HEK293 (cell line): ENCODE measurements around the gene PACRG.

ENCODE experiments used
- SALL2 ChIP-seq: fragments of 450-650 bp; formaldehyde crosslinking; IDR thresholded peaks from 2 replicates; pipeline ENCODE4 v1.5.0; 2017; ENCODE audit warnings: missing biosample characterization, mild to moderate bottlenecking, missing genetic modification characterization, borderline replicate concordance
- ZNF174 ChIP-seq: fragments of 450-650 bp; formaldehyde crosslinking; IDR thresholded peaks from 2 replicates; pipeline ENCODE4 v1.5.0; 2017; ENCODE audit warnings: missing biosample characterization, mild to moderate bottlenecking, missing genetic modification characterization
- ZNF211 ChIP-seq: fragments of 450-650 bp; formaldehyde crosslinking; IDR thresholded peaks from 2 replicates; pipeline ENCODE4 v1.5.1; 2016; ENCODE audit warnings: low read depth, missing biosample characterization, missing genetic modification characterization
- ZNF391 ChIP-seq: fragments of 450-650 bp; formaldehyde crosslinking; IDR thresholded peaks from 2 replicates; pipeline ENCODE4 v1.5.1; 2016; ENCODE audit warnings: low read depth, missing biosample characterization, missing genetic modification characterization, borderline replicate concordance
- ZNF416 ChIP-seq: fragments of 450-650 bp; formaldehyde crosslinking; IDR thresholded peaks from 2 replicates; pipeline ENCODE4 v1.5.1; 2016; ENCODE audit warnings: missing biosample characterization, missing genetic modification characterization
- TF ChIP-seq, protein P1 (sequence below): fragments of 450-650 bp; formaldehyde crosslinking; IDR thresholded peaks from 2 replicates; pipeline ENCODE4 v1.5.1; 2016; ENCODE audit warnings: missing biosample characterization, missing genetic modification characterization
- TF ChIP-seq, protein P2 (sequence below): fragments of 450-650 bp; formaldehyde crosslinking; IDR thresholded peaks from 2 replicates; pipeline ENCODE4 v1.5.1; 2016; ENCODE audit warnings: missing biosample characterization, missing genetic modification characterization
- TF ChIP-seq, protein P3 (sequence below): fragments of 450-650 bp; formaldehyde crosslinking; IDR thresholded peaks from 2 replicates; pipeline ENCODE4 v1.5.1; 2016; ENCODE audit warnings: missing biosample characterization, missing genetic modification characterization

DNA sequence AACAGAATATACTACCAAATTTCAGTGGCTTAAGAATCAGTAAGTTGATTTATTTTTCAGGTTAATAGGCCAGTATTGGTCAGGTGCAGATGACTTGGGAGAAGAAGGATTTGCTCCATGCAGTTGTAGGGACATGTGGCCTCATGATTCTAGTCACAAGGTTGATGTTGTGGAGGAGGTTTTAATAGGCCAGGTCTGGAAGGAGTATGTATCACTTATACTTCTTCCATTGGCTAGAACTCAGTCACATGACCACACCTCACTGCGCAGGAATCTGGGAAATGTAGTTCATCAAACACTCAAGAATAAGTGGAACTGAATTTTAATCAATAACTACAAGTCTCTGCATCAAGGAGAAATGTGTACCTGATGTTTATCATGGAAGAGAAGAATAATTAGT is 405.2 kb downstream of the PACRG start:
- TF ChIP-seq, protein P1, sequence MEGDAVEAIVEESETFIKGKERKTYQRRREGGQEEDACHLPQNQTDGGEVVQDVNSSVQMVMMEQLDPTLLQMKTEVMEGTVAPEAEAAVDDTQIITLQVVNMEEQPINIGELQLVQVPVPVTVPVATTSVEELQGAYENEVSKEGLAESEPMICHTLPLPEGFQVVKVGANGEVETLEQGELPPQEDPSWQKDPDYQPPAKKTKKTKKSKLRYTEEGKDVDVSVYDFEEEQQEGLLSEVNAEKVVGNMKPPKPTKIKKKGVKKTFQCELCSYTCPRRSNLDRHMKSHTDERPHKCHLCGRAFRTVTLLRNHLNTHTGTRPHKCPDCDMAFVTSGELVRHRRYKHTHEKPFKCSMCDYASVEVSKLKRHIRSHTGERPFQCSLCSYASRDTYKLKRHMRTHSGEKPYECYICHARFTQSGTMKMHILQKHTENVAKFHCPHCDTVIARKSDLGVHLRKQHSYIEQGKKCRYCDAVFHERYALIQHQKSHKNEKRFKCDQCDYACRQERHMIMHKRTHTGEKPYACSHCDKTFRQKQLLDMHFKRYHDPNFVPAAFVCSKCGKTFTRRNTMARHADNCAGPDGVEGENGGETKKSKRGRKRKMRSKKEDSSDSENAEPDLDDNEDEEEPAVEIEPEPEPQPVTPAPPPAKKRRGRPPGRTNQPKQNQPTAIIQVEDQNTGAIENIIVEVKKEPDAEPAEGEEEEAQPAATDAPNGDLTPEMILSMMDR (tag by site-specific recombination), result no peak
- TF ChIP-seq, protein P2, sequence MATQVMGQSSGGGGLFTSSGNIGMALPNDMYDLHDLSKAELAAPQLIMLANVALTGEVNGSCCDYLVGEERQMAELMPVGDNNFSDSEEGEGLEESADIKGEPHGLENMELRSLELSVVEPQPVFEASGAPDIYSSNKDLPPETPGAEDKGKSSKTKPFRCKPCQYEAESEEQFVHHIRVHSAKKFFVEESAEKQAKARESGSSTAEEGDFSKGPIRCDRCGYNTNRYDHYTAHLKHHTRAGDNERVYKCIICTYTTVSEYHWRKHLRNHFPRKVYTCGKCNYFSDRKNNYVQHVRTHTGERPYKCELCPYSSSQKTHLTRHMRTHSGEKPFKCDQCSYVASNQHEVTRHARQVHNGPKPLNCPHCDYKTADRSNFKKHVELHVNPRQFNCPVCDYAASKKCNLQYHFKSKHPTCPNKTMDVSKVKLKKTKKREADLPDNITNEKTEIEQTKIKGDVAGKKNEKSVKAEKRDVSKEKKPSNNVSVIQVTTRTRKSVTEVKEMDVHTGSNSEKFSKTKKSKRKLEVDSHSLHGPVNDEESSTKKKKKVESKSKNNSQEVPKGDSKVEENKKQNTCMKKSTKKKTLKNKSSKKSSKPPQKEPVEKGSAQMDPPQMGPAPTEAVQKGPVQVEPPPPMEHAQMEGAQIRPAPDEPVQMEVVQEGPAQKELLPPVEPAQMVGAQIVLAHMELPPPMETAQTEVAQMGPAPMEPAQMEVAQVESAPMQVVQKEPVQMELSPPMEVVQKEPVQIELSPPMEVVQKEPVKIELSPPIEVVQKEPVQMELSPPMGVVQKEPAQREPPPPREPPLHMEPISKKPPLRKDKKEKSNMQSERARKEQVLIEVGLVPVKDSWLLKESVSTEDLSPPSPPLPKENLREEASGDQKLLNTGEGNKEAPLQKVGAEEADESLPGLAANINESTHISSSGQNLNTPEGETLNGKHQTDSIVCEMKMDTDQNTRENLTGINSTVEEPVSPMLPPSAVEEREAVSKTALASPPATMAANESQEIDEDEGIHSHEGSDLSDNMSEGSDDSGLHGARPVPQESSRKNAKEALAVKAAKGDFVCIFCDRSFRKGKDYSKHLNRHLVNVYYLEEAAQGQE, result no peak
- TF ChIP-seq ZNF416 (tag by site-specific recombination), result no peak
- TF ChIP-seq ZNF174 (tag by site-specific recombination), result no peak
- TF ChIP-seq ZNF391 (tag by site-specific recombination), result no peak
- no peak for TF ChIP-seq ZNF211 (tag by site-specific recombination)
- TF ChIP-seq, protein P3, sequence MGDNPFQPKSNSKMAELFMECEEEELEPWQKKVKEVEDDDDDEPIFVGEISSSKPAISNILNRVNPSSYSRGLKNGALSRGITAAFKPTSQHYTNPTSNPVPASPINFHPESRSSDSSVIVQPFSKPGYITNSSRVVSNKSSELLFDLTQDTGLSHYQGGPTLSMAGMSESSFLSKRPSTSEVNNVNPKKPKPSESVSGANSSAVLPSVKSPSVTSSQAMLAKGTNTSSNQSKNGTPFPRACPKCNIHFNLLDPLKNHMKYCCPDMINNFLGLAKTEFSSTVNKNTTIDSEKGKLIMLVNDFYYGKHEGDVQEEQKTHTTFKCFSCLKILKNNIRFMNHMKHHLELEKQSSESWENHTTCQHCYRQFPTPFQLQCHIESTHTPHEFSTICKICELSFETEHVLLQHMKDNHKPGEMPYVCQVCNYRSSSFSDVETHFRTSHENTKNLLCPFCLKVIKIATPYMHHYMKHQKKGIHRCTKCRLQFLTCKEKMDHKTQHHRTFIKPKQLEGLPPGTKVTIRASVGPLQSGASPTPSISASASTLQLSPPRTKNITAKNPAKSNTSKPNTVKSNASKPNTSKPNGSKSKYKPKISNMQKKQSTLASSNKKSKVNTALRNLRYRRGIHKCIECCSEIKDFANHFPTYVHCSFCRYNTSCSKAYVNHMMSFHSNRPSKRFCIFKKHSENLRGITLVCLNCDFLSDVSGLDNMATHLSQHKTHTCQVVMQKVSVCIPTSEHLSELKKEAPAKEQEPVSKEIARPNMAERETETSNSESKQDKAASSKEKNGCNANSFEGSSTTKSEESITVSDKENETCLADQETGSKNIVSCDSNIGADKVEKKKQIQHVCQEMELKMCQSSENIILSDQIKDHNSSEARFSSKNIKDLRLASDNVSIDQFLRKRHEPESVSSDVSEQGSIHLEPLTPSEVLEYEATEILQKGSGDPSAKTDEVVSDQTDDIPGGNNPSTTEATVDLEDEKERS, result no peak
- no peak for TF ChIP-seq SALL2 (tag by site-specific recombination)
